HG02763 (cell line): ENCODE measurements around the gene ACSF2.

Experiments used
- ATAC-seq: cut with Tn5 transposase; IDR thresholded peaks from one replicate; pipeline ENCODE4 v1.9.1; 2021; ENCODE audit warnings: mild to moderate bottlenecking, moderate library complexity; ENCODE audit not compliant: unreplicated experiment

ACSF2 gene

DNA sequence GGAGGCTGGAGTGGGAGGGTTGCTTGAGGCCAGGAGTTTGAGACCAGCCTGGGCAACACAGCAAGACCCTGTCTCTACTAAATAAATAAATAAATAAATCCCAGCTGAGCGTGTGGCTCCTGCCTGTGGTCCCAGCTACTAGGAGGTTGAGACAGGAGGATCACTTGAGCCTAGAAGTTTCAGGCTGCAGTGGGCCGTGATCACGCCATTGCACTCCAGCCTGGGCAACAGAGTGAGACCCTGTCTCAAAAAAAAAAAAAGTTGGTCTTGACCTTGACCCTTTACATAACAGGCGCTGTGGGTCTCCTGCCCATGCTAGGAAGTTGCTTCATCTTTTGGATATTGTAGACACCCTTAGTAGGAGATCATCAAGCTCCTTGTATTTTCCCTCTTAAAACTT lies 11.4 kb downstream of the ACSF2 start:
- ATAC-seq = no peak

DNA sequence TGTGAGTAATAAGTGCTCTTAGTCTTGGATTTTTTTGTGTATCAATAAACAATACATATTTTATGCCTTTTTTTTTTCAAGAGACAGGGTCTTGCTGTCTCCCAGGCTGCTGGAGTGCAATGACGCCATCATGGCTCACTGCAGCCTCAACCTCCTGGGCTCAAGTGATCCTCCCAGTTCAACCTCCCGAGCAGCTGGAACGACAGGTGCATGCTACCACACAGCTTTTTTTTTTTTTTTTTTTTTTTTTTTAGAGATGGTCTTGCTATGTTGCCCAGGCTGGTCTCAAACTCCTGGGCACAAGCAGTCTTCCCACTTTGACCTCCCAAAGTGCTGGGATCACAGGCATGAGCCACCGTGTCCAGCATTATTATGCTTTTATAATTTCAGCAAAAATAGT lies 13.0 kb downstream of the ACSF2 start:
- ATAC-seq = no peak

DNA sequence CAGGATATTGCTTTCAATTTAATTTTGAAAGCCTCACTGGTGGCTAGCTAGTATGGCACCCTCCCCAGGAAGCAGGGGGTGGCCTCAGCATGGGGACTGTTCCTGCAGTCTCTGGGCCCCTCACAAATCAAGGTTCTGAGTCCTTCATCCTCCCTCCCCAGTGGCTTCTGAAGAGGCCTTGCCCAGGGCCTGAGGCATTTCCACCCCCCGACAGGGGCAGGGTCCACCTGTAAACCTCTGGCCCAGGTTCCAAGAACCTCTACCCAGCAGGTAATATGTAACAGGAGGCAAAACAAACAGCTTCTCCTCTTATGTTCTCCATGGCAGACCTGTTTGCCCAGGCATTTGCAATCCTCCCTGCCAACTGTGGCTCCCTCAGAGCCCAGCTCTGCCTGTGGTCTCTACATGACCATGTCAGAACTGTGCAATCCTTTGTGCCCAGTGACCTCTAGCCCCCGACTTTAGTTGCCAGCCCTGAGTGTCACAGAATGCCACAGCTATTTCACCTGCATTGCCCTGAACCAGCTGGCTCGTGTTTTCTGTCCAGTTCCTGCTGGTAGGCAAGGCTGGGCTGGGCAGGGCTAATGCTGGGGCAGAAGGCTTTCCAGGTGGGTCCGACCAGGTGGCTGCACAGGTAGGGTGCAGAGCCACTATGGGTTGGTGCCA lies 14.3 kb downstream of the ACSF2 start:
- no peak for ATAC-seq

DNA sequence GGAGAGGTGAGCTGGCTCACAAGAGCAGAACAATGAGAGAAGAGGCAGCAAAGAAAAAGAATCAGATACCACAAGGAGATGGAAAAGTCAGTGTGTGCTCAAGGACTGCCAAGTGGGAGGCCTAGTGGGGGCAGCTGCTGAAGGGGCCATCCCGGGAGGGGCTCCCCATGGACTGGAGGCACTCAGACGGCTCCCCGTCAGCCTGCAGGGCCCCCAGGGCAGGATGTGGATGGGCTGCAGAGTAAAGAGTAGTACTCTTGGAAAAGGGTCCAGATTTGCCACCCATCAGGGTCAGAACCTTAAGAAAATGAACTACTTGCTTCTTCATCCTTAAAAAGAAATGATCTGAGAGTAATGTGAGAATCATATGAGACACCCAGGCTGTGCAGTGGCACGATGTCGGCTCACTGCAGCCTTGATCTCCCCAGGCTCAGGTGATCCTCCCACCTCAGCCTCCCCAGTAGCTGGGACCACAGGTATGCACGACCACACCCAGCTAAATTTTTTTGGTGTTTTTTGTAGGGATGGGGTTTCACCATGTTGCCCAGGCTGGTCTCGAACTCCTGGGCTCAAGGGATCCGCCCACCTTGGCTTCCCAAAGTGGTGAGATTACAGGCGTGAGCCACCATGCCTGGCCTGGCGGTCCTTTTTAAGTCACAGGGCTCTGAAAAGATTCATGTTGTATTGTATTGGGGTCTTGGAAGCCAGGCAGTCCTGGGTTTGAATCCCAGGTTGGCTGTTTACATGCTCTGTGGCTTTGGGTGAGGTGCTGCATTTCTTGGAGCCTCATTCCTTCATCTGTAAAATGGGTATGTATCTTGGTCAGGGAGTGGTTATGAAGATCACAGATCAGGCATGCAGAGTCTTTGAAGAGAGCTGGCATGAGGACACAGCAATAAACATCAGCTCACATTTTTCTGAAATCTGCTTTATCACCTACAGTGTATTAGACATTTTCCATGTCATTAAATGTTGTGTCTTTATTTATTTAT lies 15.1 kb downstream of the ACSF2 start:
- ATAC-seq = no peak

DNA sequence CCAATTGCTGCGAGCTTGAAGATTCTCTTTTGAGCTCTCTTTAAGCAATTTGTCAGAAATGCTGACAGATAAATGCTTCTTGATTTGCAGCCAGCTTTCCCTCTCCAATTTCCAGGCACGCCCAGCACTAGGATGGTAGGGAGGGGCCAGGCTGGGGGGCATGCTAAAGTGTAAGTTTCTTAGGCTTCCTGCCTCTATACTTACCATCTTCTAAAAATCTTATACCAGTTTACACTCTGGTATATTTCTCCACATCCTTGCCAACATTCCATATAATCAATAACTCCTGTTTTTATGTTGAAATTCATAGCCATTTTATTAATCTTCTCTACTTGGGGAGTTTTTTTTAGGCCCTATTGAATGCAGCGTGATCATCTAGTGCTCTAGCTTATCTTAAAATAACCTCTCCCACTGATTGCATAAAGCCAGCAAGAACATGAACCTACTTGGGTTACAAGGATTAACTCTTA lies 17.5 kb downstream of the ACSF2 start:
- no peak for ATAC-seq

DNA sequence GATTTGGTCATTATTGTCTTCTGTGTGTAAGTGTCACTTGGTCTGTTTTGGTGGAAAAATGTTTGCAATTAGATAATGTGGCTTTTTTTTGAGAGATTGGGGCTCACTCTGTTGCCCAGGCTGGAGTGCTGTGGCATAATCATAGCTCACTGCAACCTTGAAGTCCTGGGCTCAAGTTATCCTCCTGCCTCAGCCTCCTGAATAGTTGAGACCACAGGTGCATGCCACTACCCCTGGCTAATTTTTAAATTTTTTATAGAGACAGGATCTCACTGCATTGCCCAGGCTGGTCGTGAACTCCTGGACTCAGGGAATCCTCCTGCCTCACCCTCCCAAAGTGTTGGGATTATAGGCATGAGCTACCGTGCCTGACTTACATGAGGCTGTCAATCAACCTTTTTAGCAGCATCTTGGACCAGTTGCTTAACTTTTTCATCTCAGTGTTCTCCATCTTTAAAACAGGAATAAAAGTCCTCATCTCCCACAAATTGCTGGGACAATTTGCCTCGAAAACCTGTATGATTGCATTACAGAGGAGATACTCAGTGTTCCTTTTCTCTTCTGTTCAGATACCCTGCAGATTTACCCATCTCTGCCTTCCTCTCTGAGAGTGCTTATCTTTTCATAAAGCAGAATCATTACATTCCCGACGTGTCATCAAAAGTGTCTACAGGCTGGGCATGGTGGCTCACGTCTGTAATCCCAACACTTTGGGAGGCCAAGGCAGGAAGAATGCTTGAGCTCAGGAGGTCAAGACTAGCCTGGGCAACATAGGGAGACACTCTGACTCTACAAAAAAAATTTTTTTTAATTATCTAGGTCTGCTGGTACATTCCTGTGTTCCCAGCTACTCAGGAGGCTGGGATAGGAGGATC lies 19.1 kb downstream of the ACSF2 start:
- no peak for ATAC-seq

DNA sequence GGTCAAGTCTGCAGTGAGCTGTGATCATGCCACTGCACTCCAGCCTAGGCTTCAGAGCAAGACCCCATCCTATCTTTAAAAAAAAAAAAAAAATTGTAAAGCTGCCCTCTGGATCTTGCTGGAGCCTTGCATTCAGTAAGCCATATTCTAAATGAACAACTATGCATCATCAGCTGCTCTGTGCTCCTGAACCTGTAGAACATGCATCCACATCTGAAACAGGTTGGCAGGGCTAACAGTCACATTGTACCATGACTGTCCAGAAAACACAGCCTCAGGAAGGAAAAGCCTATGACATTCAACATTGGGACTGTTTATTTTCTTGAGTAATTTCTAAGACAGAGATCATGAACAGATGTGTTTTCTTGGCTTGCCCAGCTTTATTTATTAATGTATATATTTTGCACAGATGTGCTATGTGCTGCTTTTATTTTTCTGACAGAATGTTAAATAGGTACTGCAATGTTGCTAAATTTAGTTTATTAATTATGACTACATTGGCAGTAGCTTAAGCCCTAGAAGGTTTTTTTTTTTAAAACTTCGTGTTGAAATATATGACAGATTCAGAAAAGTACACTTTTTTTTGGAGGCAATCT lies 19.8 kb downstream of the ACSF2 start:
- ATAC-seq = no peak

DNA sequence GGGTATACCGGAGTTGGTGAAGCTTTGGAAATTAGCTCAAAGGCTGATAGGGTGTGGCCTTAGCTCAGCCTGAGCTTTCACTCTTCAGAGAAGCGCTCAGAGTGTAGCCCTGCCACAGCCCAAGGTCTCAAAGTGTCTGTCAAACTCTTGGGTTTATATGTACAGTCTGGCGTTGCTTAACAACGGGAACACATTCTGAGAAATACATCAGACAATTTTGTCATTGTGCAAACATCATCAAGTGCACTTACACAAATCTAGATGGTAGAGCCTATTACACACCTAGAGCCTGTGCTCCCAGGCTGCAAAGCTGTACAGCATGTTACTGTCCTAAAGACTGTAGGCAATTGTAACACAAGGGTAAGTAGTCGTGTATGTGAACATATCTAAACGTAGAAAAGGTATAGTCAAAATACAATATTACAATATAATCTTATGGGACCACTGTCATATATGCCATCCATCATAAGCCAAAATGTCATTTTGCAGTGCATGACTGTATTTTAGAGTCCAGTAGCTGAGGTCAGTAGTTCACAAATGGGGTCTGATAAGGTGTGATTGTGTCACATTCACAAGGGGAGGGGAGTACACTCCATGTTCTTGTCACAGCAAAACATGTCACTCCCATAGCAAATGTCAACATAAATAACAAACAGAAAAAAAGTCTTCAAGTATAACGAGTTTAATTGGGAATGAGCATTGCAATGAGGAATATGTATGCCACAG lies 22.0 kb downstream of the ACSF2 start:
- ATAC-seq = no peak

DNA sequence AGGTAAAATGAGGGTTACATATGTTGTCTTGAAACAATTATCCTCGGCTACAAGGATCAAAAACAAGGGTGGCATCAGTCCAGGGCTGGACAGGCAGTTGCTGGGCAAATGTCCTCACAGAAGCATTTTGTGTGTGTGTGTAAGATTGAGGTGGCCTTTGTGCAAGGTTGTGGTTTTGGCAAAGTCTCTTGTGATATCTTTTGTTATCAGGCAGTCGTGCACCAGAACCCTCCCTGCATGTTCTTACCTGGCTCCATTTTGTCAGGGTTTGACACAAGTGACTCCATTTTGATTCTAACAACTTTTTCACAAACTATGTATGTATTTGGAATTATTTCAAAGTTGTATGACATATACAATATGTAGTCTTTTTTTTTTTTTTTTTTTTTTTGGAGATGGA lies 22.6 kb downstream of the ACSF2 start:
- no peak for ATAC-seq

DNA sequence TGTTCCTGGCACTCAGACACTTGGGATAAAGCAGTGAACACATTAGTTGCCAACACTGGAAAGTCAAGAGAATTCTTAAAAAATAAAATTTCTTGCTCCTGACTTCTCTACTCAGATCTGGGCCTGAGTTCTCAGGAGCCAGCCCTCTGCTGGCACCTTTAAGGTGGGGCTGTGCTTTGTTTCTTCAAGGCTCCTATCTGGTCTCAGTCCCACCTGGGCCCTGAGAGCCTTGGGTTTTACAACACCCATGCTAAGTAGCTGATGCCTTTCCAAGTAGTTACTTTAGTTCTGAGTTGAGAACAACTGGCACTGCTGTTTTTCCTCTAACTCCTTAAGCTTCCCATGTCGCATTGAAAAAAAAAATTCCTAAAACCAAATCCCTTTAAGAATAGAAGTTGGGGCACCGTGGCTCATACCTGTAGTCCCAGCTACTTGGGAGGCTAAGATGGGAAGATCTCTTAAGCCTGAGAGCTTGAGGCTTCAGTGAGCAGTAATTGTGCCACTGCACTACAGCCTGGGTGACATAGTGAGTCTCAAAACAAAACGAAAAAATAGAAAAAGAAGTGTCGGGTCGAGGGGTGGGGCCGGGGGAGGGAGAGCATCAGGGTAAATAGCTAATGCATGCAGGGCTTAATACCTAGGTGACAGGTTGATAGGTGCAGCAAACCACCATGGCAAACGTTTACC lies 26.1 kb downstream of the ACSF2 start:
- ATAC-seq = no peak

DNA sequence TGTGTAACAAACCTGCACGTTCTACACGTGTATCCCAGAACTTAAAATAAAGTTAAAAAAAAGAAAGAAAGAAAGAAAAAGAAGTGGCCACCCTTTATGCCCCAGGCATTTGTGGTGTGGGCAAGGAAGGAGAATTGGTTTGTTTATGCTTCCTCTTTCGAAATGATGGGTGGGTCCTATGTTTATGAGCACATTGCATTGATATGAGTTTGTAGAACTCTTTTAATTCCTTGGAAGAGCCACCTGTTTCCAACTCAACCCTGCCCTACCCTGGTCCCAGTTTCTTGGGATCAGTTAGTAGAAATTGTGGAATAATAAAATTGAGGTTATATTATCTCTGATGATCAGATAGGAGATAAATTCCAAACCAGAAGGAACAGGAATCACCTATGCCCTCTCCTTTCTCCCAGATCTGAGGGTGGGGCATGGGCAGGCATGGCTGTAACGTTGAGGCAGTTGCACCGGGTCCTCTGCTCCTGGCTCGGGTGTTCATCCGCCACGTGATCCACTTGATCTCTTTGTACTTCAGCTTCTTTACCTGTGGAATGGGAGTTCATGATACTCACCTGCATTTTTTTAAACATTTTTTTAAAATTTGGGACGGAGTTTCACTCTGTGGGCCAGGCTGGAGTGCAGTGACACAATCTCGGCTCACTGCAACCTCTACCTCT lies 26.7 kb downstream of the ACSF2 start:
- no peak for ATAC-seq

DNA sequence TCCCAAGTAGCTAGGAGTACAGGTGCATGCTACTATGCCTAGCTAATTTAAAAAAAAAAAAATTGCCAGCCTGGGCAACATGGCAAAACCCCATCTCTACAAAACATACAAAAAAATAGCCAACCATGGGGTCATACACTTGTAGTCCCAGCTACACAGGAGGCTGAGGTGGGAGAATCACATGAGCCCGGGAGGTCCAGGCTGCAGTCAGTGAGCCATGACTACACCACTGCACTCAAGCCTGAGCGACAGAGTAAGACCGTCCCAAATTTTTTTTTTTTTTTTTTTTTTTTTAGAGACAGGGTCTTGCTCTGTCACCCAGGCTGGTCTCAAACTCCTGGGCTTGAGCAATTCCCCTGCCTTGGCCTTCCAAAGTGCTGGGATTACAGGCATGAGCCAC lies 27.9 kb downstream of the ACSF2 start:
- ATAC-seq = no peak

DNA sequence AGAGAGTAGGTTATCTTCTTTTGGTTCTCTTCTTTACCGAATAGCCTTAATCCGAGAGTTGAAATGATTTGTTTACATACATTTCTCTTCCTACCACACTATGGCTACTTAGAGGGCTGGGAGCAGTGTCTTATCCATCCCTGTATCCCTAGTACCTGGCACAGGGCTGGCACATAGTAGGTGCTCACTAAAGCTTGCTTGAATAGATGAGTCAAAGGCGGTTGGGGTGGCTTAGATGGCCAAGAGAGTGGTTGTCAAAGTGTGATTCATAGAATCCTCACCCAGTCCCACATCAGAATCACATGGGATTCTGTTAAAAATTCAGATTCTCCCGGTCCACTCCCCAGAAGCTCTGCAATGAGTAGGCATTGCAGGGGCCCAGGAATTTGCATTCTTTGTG lies 31.6 kb downstream of the ACSF2 start:
- no peak for ATAC-seq

DNA sequence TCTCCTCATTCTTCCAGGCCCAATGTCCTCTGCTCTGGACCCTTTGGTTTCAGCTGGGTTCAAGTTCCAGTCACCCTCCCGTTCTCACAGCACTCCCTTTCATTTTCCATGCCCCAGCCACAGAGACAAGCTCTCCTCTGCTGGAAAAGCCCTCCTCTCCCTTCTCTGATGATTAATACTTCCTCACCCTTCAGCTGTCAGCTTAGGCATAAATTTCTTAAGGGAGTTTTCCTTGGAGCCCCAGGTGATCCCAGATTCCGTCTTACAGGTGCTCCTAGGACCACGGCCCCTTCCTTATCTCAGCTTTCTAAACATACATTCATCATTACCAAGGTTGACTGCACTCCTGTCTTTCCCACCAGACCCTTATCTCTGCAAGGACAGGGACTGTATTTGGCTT lies 32.3 kb downstream of the ACSF2 start:
- no peak for ATAC-seq

DNA sequence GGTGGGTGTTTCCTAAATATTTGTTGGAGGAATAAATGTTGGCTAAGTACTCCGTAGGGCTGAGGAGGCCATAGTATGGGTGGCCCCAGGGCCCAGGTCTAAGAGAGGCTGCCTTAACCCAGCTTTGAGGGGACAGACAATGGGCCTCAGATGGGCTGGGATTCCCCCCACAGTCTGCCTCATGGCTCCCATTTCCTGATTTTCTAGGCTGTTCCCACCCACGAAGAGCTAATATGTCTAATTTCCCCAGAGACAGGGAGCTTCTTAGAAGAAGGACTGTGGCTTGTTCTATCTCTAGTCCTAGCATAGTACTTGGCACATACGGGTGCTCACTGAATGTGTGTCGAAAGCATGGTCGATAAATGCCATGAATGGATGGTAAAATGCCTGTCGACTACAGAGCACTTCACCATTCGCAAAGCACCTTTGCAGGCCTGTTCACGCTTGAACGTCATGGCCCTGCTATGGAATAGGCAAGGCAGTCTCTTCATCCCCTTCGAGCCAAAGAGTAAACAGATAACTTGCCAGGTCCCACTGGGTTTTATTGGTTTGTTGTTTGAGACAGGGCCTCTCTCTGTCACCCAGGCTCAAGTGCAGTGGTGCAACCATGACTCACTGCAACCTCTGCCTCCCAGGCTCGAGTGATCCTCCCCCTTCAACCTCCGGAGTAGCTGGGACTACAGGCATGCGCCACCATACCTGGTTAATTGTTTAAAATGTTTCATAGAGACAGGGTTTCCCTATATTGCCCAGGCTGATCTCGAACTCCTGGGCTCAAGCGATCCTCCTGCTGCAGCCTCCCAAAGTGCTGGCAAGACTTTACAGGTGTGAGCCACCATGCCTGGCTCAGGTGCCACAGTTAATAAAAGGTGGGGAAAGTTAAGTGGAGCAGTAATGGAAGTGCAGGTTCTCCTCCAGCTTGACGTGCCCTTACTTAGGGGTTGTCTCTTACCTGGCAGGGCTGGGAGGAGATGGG lies 33.0 kb downstream of the ACSF2 start:
- ATAC-seq = no peak

DNA sequence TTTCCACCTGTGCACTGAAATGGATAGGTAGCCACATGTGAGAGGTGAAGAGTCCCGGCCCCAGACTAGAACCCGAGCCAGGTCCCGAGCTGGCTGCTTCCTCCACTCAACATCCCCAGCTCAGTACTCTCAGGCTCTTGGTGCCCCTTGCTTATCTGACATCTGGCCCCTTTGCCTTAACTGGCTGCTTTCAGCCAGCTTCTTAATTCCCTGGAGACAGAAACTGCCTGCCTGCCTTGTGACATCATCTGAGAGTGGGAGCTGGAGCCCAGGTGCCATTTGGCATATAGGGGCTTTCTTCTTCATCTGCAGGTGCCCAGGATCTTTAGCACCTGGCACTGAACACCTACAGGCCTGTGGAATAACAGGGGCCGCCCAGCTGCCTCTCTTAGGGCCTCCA lies 33.7 kb downstream of the ACSF2 start:
- ATAC-seq = no peak

DNA sequence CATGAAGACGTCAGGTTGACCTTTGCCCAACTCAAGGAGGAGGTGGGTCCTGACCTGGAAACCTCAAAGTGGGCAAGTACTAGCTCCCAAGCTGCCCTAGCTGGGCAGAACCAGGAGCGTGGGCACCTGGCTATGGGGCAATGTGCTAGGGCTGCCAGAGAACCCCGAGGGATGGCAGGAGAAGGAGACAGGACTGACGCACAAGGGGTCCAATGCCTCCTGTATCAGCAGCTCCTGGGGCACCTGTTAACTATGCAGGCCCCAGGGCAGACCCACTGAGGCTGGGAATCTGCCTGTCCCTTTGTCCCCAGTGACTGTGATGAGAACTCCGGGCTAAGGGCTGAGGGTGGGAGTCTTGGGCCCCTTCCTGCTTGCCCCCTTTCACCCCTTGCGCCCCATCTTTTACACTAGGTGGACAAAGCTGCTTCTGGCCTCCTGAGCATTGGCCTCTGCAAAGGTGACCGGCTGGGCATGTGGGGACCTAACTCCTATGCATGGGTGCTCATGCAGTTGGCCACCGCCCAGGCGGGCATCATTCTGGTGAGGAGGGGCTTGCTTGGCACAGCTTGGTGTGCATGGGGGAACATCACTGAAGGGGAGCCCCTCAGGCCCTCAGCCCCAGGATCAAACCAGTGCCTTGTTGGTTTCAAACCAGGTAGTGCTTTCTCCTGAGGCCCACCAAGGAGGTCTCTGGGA lies 35.0 kb downstream of the ACSF2 start:
- no peak for ATAC-seq
